Endothelial cell of umbilical vein (primary cell): ENCODE data around the gene CLRN3. TPM values are rescaled to one million over a fixed set of nuclear protein-coding genes. Genes with fewer than 3 reads are reported as not detected.

ENCODE experiments used
- BruUV-seq: library from RNA; stranded (reverse); fragments of 400-500 nt; replicated peaks from 2 replicates; lab custom pipeline; 2021; lab: Mats Ljungman, UMichigan
- CTCF ChIA-PET: fragments of 300-600, 350-600 bp; sonication (Branson Sonifier 250); formaldehyde crosslinking; loops from one replicate; lab custom pipeline; 2021; ENCODE audit warnings: antibody characterized with exemption, inconsistent platforms; lab: Charles Lee
- POLR2A ChIA-PET: fragments of 300-600, 350-600 bp; sonication (Branson Sonifier 250); formaldehyde crosslinking; loops from one replicate; lab custom pipeline; 2021; ENCODE audit warnings: antibody characterized with exemption, inconsistent platforms; lab: Charles Lee
- DNase-seq: peaks from one replicate; pipeline ENCODE4 v3.0.0-alpha.2; 2011; ENCODE audit warnings: low read depth, low spot score
- FAIRE-seq: peaks from 2 replicates; lab custom pipeline; 2011; peaks lifted over from hg19 to GRCh38; lab: Jason Lieb, UNC
- H2AFZ ChIP-seq: 2 replicates; pipeline ENCODE4 v1.6.0; 2012; ENCODE audit warnings: low read depth, low read length, control low read depth, inconsistent platforms
- H3K27ac ChIP-seq: 2 replicates; pipeline ENCODE4 v1.5.1; 2011; ENCODE audit warnings: low read depth, mild to moderate bottlenecking, control low read depth, low read length, moderate library complexity; ENCODE audit not compliant: insufficient read depth
- H3K27me3 ChIP-seq, 2 experiments: 2 replicates each; pipeline versions ENCODE4 v1.6.0 to v1.6.1; 2011; ENCODE audit warnings: low read length in 2 of 2, mixed read lengths in 1 of 2; ENCODE audit not compliant: control insufficient read depth in 2 of 2, insufficient read depth in 2 of 2
- H3K36me3 ChIP-seq, 2 experiments: 2 replicates in 1 of 2; 3 replicates in 1 of 2; pipeline ENCODE4 v1.5.1; 2011; ENCODE audit warnings: low read length in 2 of 2, mild to moderate bottlenecking in 1 of 2, moderate library complexity in 1 of 2; ENCODE audit not compliant: control insufficient read depth in 2 of 2, insufficient read depth in 2 of 2; ENCODE audit errors: extremely low read depth in 1 of 2
- H3K4me1 ChIP-seq: 3 replicates; pipeline ENCODE4 v1.5.1; 2011; ENCODE audit warnings: mild to moderate bottlenecking, low read length; ENCODE audit not compliant: control insufficient read depth, insufficient read depth; ENCODE audit errors: extremely low read depth
- H3K4me2 ChIP-seq: 2 replicates; pipeline ENCODE4 v1.6.1; 2011; ENCODE audit warnings: low read length, control low read depth, mixed read lengths; ENCODE audit not compliant: insufficient read depth
- H3K4me3 ChIP-seq, 3 experiments: fragments of 200-600 bp in 1 of 3; sonication (generic), shearing (Covaris generic) in 1 of 3; replicated peaks in 1 of 3; 2 replicates each; pipeline ENCODE4 v1.5.1; 2011 to 2016; ENCODE audit warnings: control low read depth in 3 of 3, low read length in 3 of 3, mild to moderate bottlenecking in 2 of 3, inconsistent platforms in 1 of 3, low read depth in 1 of 3, moderate library complexity in 1 of 3; ENCODE audit not compliant: insufficient read depth in 1 of 3
- H3K79me2 ChIP-seq: 2 replicates; pipeline ENCODE4 v1.6.0; 2012; ENCODE audit warnings: low read length, inconsistent platforms; ENCODE audit not compliant: control insufficient read depth, insufficient read depth
- H3K9ac ChIP-seq: replicated peaks from 2 replicates; pipeline ENCODE3; 2011; ENCODE audit warnings: low read length, control low read depth; ENCODE audit not compliant: insufficient read depth; ENCODE audit errors: extremely low read depth
- H3K9me1 ChIP-seq: replicated peaks from 3 replicates; pipeline ENCODE4 v1.6.0; 2011; ENCODE audit warnings: mild to moderate bottlenecking, low read length; ENCODE audit not compliant: control insufficient read depth, insufficient read depth; ENCODE audit errors: extremely low read depth
- H3K9me3 ChIP-seq: replicated peaks from 2 replicates; pipeline ENCODE4 v1.5.1; 2012; ENCODE audit warnings: low read length, inconsistent platforms; ENCODE audit not compliant: control insufficient read depth, insufficient read depth
- H4K20me1 ChIP-seq: replicated peaks from 2 replicates; pipeline ENCODE3; 2011; ENCODE audit warnings: mild to moderate bottlenecking, low read length; ENCODE audit not compliant: control insufficient read depth, insufficient read depth; ENCODE audit errors: extremely low read depth
- EZH2 ChIP-seq: IDR thresholded peaks from 2 replicates; pipeline ENCODE4 v1.6.1; 2012; ENCODE audit warnings: borderline replicate concordance, low read depth, mild to moderate bottlenecking, moderate library complexity, low read length, inconsistent platforms; ENCODE audit not compliant: severe bottlenecking
- FOS ChIP-seq: IDR thresholded peaks from 2 replicates; pipeline ENCODE4 v1.6.1; 2011; ENCODE audit warnings: mild to moderate bottlenecking, low read length, moderate library complexity, borderline replicate concordance; ENCODE audit not compliant: insufficient read depth
- GATA2 ChIP-seq: IDR thresholded peaks from 2 replicates; pipeline ENCODE4 v1.7.0; 2011; ENCODE audit warnings: low read depth, mild to moderate bottlenecking, moderate library complexity, mixed read lengths, low read length; ENCODE audit not compliant: insufficient read length, insufficient read depth
- JUN ChIP-seq: IDR thresholded peaks from 2 replicates; pipeline ENCODE4 v1.6.1; 2011; ENCODE audit warnings: borderline replicate concordance, low read depth; ENCODE audit not compliant: insufficient read length, insufficient read depth
- MAX ChIP-seq: IDR thresholded peaks from 2 replicates; pipeline ENCODE4 v1.6.1; 2011; ENCODE audit not compliant: insufficient read depth, insufficient read length
- MYC ChIP-seq: IDR thresholded peaks from one replicate; pipeline ENCODE4 v1.6.1; 2011; ENCODE audit warnings: mild to moderate bottlenecking, low read depth, low read length
- POLR2A ChIP-seq: IDR thresholded peaks from 2 replicates; pipeline ENCODE4 v1.6.1; 2012; ENCODE audit warnings: low read depth, mild to moderate bottlenecking, control low read depth, low read length
- POLR2AphosphoS5 ChIP-seq: IDR thresholded peaks from 2 replicates; pipeline ENCODE4 v1.6.1; 2012; ENCODE audit warnings: low read depth, mild to moderate bottlenecking, control low read depth, low read length, moderate library complexity; ENCODE audit not compliant: insufficient read depth
- dilution Hi-C: fragments of 300-500 bp; cut with MboI; formaldehyde crosslinking; loops from one replicate; pipeline ENCODE4 v1.15.0; 2019; ENCODE audit warnings: low sequenced_read_pairs; ENCODE audit not compliant: extremely low pct_ligation_motif_present
- intact Hi-C: fragments of 100-400 bp; cut with micrococcal nuclease; formaldehyde crosslinking; loops from one replicate; pipeline ENCODE4 v1.10.0; 2022
- polyA plus RNA-seq, 4 experiments: library from polyadenylated mRNA; depleted of rRNA in 3 of 4; stranded (reverse) in 3 of 4; unstranded in 1 of 4; fragments of >200 nt; gene quantifications; 2 replicates each; pipeline versions ENCODE4 v1.2.1 to v1.2.3, GENCODE V29; 2011 to 2012; ENCODE audit warnings: missing spikeins in 1 of 4
- total RNA-seq: library from RNA; stranded (reverse); gene quantifications from 2 replicates; pipeline ENCODE4 v1.2.3, GENCODE V29; 2021
- TF ChIP-seq, protein P1 (sequence below), 2 donors: IDR thresholded peaks; 1 replicate in 1 of 2; 2 replicates in 1 of 2; pipeline ENCODE4 v1.5.1; 2011; ENCODE audit warnings: low read length in 2 of 2, mild to moderate bottlenecking in 2 of 2, moderate library complexity in 2 of 2, control low read depth in 1 of 2, inconsistent platforms in 1 of 2, low read depth in 1 of 2; ENCODE audit not compliant: insufficient read depth in 1 of 2; ENCODE audit errors: extremely low read depth in 1 of 2

The CLRN3 gene
- total and polyA plus RNA-seq, 2 donors (not counting 3 experiments of a cell fraction or from before 2014, with no cell fraction given): 0.07 TPM; not detected in 1

GRCh38 chr10:127834221-127834620 is 58.5 kb downstream of the CLRN3 start:
- DNase-seq (no peak), FAIRE-seq (no peak)
- no peaks in the 10 kb centered on the region for H3K9me3 ChIP-seq
- dilution Hi-C loops: no loop called here
- H3K9me1 ChIP-seq: no peaks in the 10 kb centered on the region
- no peaks in the 10 kb centered on the region for H3K36me3 ChIP-seq
- POLR2A ChIA-PET: no interaction called here
- H3K4me1 ChIP-seq: no peaks in the 10 kb centered on the region
- CTCF ChIA-PET: interaction anchor here (1.3 kb wide), 1 partner anchor 21 kb away, joined by 3 read pairs; no protein-coding TSS in a partner anchor
- no peak overlapping the region for H3K27ac ChIP-seq
- no peak overlapping the region for H3K4me2 ChIP-seq
- intact Hi-C loops: no loop called here
- TF ChIP-seq, protein P1, sequence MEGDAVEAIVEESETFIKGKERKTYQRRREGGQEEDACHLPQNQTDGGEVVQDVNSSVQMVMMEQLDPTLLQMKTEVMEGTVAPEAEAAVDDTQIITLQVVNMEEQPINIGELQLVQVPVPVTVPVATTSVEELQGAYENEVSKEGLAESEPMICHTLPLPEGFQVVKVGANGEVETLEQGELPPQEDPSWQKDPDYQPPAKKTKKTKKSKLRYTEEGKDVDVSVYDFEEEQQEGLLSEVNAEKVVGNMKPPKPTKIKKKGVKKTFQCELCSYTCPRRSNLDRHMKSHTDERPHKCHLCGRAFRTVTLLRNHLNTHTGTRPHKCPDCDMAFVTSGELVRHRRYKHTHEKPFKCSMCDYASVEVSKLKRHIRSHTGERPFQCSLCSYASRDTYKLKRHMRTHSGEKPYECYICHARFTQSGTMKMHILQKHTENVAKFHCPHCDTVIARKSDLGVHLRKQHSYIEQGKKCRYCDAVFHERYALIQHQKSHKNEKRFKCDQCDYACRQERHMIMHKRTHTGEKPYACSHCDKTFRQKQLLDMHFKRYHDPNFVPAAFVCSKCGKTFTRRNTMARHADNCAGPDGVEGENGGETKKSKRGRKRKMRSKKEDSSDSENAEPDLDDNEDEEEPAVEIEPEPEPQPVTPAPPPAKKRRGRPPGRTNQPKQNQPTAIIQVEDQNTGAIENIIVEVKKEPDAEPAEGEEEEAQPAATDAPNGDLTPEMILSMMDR (IDR thresholded peaks at IDR 0.05; ENCODE audit: extremely low read depth in 1 of 2, insufficient read depth in 1 of 2, low read depth in 1 of 2, low read length in 2 of 2): no peak
- TF ChIP-seq EZH2: no peak
- TF ChIP-seq MYC: no peak
- TF ChIP-seq MAX: no peak
- no peak for TF ChIP-seq POLR2A
- TF ChIP-seq GATA2: no peak
- no peak for TF ChIP-seq JUN
- TF ChIP-seq FOS: no peak
- no peak for TF ChIP-seq POLR2AphosphoS5
- H3K27me3 ChIP-seq: no peaks in the 10 kb centered on the region
- no peak overlapping the region for H3K9ac ChIP-seq
- no peaks in the 10 kb centered on the region for H3K79me2 ChIP-seq
- no TSS peak for BruUV-seq
- no peak overlapping the region for H2AFZ ChIP-seq
- no peak overlapping the region for H3K4me3 ChIP-seq
- H4K20me1 ChIP-seq: no peaks in the 10 kb centered on the region
